Measurements from ENCODE around the gene ERI3. TPM values are rescaled to one million over a fixed set of nuclear protein-coding genes. Genes with fewer than 3 reads are reported as not detected.
A peak's percentile ranks its signal among the peaks of the same experiment; 100 is the strongest.

The ERI3 gene
- total RNA-seq, 3 donors from 2014 or later: 35.8 to 49.2 (median 41.1) TPM

DNA sequence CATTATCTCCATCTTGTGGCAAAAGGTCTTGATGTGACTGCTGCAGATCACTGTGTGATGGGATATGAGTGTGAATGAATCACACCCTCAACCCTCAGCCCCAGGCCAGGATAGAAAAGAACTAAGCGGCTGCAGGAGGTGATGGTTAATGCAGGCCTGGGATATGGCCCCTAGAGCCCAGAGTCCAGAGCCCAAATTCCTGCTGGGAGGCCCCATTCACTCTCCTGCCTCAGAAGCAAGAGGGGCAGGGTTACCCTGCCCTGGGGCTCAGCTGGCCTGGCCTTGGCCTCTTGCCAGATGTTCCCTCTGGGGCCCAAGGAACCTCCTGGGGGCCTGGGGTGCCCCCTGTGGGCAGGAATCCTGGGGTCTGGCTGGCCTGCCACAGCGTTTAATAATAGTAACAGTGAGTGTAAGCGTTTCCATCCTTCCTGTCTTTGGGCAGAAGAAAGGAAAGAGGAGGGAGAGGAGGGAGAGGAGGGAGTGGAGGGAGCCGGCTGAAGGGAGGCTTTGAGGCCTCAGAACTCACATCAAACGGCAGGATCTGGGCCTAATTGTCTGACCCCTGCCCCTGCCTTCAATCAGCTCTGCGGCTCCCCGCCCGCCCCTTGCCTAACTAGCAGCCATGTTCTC is 115.6 kb downstream of the ERI3 start:
- H3K27me3 ChIP-seq: no peaks in the 10 kb centered on the region
- no peaks in the 10 kb centered on the region for H3K9me3 ChIP-seq
- peak overlapping the region; percentile 27 to 87 for H3K27ac ChIP-seq
- no peak for DNase-seq (ENCODE audit: low spot score in 2 of 2)
- no peaks in the 10 kb centered on the region for H3K36me3 ChIP-seq
- intact Hi-C loops (cut with DNase I; ENCODE audit: low total_unique reads): no loop called here
- H3K4me3 ChIP-seq: no peak overlapping the region
- TF ChIP-seq POLR2A (IDR thresholded peaks at IDR 0.05) (no peak), POLR2AphosphoS5 (IDR thresholded peaks at IDR 0.05) (no peak)
- TF ChIP-seq, protein P1, sequence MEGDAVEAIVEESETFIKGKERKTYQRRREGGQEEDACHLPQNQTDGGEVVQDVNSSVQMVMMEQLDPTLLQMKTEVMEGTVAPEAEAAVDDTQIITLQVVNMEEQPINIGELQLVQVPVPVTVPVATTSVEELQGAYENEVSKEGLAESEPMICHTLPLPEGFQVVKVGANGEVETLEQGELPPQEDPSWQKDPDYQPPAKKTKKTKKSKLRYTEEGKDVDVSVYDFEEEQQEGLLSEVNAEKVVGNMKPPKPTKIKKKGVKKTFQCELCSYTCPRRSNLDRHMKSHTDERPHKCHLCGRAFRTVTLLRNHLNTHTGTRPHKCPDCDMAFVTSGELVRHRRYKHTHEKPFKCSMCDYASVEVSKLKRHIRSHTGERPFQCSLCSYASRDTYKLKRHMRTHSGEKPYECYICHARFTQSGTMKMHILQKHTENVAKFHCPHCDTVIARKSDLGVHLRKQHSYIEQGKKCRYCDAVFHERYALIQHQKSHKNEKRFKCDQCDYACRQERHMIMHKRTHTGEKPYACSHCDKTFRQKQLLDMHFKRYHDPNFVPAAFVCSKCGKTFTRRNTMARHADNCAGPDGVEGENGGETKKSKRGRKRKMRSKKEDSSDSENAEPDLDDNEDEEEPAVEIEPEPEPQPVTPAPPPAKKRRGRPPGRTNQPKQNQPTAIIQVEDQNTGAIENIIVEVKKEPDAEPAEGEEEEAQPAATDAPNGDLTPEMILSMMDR (IDR thresholded peaks at IDR 0.05): no peak
- no peaks in the 10 kb centered on the region for H3K4me1 ChIP-seq

DNA sequence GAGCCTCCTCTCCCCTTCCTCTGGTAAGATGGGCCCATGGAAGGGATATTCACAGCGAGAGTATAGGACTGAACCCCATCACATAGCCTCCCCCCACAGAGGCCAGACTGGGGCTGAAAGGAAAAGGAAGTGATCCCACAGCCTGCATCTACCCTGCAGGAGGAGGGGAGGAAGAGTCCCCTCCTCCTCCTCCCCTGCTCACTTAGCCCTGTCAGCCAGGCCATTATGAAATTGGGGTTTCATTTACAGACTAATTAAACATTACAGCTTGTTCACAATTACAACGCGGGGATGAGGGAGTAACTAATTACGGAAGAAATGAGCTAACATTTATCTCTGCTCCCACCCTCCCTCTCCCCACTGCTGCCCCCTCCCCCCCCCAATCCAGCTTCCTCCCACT is 116.4 kb downstream of the ERI3 start:
- TF ChIP-seq, protein P1 (IDR thresholded peaks at IDR 0.05): no peak
- TF ChIP-seq POLR2AphosphoS5 (IDR thresholded peaks at IDR 0.05): no peak
- no peak for TF ChIP-seq POLR2A (IDR thresholded peaks at IDR 0.05)
- H3K9me3 ChIP-seq: no peaks in the 10 kb centered on the region
- no peak for DNase-seq (ENCODE audit: low spot score in 2 of 2)
- intact Hi-C loops (cut with DNase I; ENCODE audit: low total_unique reads): no loop called here
- H3K4me1 ChIP-seq: no peaks in the 10 kb centered on the region
- H3K4me3 ChIP-seq: no peak overlapping the region
- peak overlapping the region in 1 of 2 donors; percentile 87 for H3K27ac ChIP-seq
- H3K36me3 ChIP-seq: no peaks in the 10 kb centered on the region
- no peaks in the 10 kb centered on the region for H3K27me3 ChIP-seq

DNA sequence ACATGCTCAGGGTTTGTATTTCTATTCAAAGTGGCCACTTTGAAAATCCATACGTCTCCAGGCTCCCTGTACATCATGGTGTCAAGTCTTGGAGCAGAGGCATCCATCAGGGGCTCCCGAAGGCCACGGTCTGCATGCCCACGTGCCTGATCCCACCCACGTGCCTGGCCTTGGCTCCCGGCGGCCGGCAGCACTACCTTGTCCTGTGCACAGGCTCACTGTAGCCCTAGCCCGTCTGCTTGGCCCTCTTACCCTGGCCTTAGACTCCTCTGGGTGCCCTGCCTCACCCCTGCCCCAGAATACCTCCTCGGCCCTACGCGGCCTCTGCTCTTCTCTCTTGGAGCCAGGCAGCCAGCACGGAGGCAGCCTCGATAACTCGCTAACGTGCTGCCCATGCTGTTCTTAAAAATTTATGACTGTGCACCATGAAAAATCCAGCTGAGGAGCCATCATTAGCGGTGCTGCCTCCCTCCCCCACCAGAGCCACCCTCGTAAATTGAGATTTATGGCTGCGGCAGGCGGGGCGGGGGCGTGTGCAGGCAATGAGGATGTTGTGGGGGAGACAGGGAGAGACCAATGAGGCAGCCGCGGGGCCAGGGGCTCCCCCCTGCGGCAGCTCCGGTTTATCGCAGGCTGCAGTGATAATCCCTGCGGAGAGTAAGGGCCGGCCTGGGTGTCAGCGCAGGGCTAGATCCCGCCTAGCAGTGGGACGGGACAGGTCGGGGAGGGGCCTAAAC is 117.2 kb downstream of the ERI3 start:
- Histone ChIP-seq H3K9me3 (no peaks in the 10 kb centered on the region), H3K4me1 (no peaks in the 10 kb centered on the region), H3K27ac (peak overlapping the region in 1 of 2 donors; percentile 87), H3K4me3 (peak overlapping the region in 1 of 3 donors; percentile 39), H3K36me3 (no peaks in the 10 kb centered on the region), H3K27me3 (no peaks in the 10 kb centered on the region)
- DNase-seq (ENCODE audit: low spot score in 2 of 2): no peak
- intact Hi-C loops (cut with DNase I; ENCODE audit: low total_unique reads): no loop called here
- TF ChIP-seq, protein P1 (IDR thresholded peaks at IDR 0.05): peak in 1 of 3 donors; percentile 33
- no peak for TF ChIP-seq POLR2AphosphoS5 (IDR thresholded peaks at IDR 0.05)
- TF ChIP-seq POLR2A (IDR thresholded peaks at IDR 0.05): no peak

DNA sequence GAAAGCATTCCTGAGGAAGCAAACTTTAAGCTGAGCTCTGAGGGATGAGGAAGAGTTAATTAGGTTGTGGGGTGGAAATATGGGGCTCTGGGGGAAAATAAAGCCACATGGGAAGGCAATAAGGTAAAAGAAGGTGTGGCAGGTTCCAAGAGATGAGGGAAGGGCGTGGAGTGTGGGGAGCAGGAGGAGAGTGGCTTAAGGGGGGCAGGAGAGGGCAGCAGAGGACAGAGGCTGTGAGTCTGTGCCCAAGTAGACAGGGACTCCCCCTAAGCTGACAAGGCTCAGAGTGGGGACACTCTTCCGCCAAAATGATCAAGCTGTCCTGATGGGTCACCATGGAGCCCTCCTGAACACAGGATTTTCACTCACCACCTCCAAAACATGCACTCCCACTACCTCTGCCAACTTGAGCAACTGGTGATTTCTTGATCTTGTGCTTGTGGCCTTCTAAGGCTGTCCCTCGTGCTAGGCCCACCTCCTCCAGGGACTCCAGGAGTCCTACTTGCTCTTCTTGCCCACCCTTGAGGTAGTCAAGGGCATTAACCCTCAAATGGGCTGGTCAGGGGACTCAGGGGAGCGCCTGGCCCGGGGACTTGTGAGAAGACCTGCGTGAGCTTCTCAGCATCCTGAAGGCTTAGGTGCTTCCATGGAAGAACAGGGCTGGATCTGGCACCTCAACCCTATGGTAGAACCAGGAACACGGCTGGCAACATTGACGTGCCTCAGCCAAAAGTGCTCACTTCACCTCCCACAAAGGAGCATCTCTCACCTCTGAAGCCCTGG is 118.4 kb downstream of the ERI3 start:
- H3K27me3 ChIP-seq: no peaks in the 10 kb centered on the region
- intact Hi-C loops (cut with DNase I; ENCODE audit: low total_unique reads): no loop called here
- H3K4me1 ChIP-seq: no peaks in the 10 kb centered on the region
- H3K4me3 ChIP-seq: no peak overlapping the region
- H3K27ac ChIP-seq: no peak overlapping the region
- TF ChIP-seq POLR2AphosphoS5 (IDR thresholded peaks at IDR 0.05): no peak
- TF ChIP-seq, protein P1 (IDR thresholded peaks at IDR 0.05): no peak
- TF ChIP-seq POLR2A (IDR thresholded peaks at IDR 0.05): no peak
- no peak for DNase-seq (ENCODE audit: low spot score in 2 of 2)
- no peaks in the 10 kb centered on the region for H3K36me3 ChIP-seq
- H3K9me3 ChIP-seq: no peaks in the 10 kb centered on the region
